Limb (tissue), 2 donors: ENCODE results near the gene GON7.
"Not testable (repeated sequence)": the region's sequence is repeated elsewhere in the genome, so short reads cannot be mapped to it uniquely, and the experiment has no call there.

Experiments used
- DNase-seq, 2 donors: peaks; one replicate each; pipeline ENCODE4 v3.0.0-alpha.2; 2016; ENCODE audit errors: extremely low spot score in 2 of 2

GON7 gene, protein sequence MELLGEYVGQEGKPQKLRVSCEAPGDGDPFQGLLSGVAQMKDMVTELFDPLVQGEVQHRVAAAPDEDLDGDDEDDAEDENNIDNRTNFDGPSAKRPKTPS

GRCh38 chr14:93206793-93207467 is at the start of gene GON7, which contains the start of gene UBR7:
GON7 (minus strand) TSS chr14:93207065; CDS start chr14:93207037, 28 bp downstream.
UBR7 (plus strand) TSS chr14:93207256; CDS start chr14:93207292, 36 bp downstream.
- DNase-seq = peak; percentile 97 to 100

DNA sequence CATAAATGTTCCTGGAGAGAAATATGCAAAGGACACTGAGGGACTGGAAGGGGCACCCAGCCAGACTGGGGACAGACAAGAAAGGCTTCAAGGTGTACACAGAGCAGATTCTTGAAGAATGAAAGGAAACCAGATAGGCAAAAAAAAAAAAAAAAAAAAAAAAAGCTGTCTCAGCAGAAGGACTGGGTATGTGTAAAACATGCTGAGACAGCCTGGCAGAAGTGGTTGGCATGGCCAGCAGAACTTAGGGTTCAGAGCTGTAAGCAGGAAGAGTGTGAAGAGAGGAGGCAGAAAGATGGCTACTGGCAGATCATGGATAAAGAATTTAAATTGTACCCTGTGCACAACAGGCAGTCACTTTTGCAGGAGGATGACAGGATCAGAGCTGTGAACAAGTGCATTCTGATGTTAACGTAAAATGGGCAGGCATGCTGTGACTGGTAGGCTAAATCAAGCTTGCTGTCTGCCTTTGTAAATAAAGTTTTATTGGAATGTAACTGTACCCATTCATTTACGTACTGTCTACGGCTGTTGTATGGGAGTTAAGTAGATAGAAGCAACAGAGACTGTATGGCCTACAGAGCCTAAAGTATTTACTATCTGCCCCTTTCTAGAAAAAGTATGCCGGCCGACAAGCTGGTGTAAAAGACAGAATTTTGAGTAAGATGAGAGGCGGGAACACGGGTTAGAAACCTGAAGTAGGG is 42.4 kb upstream of the GON7 start:
- no peak for DNase-seq

DNA sequence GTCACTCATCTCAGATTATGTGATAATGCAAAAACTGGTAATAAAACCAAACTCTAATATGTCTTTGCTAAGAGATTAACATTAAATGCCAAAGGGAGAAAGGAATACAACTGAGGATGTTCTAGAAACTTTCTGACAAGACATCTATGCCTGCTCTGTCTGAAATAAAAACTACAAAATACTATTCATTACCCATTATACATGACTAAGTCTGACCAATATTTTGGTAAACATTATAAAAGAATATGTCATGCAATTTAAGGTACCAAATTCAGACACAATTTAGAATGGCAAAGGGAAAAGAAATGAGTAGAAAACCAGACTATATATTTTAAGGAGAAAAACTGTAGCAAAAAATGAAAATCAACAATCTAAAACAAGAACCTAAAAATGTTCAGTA is 39.7 kb upstream of the GON7 start:
- DNase-seq = no peak

DNA sequence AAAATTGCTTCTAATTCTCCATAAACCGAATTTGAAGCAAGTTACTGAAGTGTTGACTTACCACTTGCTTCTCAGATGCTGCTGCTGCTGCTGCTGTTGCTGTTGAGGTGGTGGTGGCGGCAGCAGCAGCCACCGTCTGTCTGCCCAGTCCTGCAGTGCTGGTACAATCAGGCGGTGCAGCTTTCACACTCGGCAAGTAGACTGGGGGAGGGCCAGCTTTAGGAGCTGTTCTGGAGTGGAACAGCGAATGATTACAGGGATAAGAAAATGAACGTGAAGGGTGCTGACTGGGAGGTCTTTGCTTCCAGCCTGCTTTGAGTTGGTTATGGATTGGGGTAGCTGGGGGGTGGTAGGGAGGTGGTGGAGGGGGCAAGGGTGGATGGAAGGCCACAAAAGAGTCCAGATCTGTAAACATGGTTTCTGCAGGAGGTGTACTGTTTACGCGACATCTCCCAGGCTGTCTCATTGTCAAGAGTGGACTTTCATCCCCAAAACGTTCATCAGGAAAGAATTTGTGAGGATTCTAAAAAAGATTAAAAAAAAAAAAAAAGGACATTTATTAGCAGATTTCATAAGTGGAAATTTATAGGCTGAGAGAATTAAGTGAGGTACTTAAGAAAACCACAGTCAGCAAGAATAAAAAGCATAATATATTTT is 39.0 kb upstream of the GON7 start:
- DNase-seq = no peak

DNA sequence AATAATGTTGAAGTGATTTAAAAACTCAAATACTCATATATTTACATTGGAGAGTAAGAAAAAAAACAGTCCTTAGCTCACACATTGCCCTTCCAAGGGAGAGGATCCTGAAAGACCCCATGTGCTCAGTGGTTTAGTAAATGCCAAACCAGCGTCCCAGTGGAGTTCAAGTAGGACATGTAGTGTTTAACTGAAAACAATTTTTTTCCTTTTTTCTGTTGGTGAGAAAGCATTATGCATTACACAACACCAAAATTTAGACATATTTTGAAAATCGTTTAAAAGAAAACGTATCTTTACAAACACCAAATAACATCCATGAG is 33.8 kb upstream of the GON7 start:
- no peak for DNase-seq

DNA sequence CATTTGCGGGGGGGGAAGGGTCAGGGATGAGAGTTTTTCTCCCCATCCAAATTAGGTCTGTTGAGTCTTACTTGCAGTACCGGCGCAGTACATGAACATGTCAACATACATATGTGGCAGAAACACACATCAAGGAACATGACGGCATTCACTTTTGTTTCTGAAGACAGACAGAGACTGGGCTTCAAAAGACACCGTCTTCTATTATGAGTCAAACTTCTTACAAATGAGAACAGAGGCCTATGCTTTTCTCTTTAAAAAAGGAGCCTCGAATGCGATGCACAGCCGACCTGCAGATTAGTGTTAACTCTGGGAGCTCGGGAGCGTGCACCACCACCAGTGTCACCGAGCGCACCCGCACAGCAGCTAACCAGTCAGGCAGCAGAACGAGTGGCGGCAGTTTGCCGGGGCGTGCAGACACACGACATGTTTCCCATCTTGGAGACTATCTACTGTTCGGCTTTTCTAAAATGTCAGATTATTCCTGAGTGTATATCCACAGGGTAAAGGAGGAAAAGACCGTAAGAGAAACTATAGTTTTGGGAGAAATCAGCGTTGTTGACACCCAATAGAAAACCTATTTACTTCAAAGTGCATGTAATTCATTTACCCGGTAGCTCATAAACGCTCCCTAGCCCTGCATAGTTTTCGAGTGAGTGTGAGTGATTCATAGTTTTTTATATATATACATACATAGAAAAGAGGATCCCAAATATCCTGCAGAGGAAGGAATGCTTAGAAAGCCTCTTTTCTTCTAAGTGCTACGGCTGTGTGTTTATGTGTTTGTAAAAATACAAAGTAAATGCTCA is 33.2 kb upstream of the GON7 start:
- DNase-seq = no peak

- DNase-seq = no peak
Measured at GRCh38 chr14:93234798-93235197, 27.9 kb upstream of the GON7 start.

- DNase-seq = not testable (repeated sequence)
Measured at GRCh38 chr14:93233078-93233477, 26.2 kb upstream of the GON7 start.

- no peak for DNase-seq
Measured at GRCh38 chr14:93232159-93232558, 25.3 kb upstream of the GON7 start.

GRCh38 chr14:93231129-93231979 is 24.5 kb upstream of the GON7 start:
- peak; percentile 3 to 47 for DNase-seq

DNA sequence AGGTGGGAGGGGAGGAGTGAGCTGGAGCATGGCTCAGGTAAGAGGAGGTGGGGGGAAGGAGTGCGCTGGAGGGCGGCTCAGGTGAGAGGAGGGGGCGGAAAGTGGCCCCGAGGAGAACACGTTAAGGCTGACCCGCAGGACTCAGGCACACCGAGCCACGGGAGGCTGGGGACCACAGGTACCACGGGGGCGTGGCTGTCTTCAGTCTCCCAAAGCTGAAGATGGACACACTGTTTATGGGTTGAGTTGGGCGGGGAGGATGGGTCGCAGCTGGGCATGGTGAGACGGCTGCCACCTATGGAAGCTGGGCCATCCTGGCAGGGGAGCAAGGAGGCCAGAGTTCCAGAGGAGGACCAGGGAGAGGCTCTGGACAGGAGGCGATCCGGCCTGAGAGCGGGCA is 23.7 kb upstream of the GON7 start:
- no peak for DNase-seq

- DNase-seq = no peak
Measured at GRCh38 chr14:93228550-93228949, 21.7 kb upstream of the GON7 start.

GRCh38 chr14:93223565-93223964 is 16.7 kb upstream of the GON7 start:
- no peak for DNase-seq

DNA sequence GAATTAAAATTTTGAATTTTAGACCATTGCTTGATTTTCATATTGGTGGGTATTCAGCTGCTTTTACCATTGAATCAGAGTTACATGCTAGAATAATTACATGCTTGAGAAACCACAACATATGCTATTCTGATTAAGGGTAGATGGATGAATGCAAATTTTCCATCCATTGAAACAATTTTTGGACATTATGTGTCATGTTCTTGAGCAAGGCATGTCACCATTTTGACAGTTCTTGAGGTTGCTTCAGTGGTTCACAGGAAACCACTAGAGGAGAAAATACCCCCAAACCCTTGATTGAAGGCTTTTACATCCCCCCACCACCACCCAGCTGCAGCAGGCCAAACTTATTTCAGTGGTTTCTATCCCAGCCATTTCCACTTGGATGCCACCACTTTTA is 13.6 kb upstream of the GON7 start:
- DNase-seq = no peak

DNA sequence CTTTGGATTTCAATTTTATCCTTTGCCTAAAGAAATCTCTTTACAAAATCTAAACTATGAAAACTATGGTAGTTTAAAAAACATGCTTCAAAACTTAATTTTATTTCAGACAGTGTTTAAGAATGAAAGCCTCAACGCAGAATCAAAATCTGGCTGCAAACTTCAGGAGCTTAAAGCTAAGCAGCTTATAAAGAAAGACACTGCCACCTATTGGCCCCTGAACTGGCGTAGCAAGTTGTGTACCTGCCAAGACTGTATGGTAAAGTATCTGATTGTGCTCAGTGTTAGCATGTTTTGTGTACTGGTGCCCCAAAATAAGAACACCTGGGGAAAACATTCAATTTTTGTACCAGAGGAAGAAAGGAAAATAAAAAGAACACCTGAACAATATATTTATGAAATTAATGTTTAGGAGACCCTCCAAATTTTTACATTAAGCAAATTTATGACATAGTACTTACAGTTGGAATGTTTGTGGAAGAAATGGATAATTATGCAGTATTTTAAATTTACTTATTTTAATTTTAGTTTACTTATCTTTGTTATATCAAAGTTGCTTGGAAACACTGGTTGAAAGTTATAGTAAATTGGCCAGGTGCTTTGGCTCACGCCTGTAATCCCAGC is 12.3 kb upstream of the GON7 start:
- peak; percentile 32 to 39 for DNase-seq

DNA sequence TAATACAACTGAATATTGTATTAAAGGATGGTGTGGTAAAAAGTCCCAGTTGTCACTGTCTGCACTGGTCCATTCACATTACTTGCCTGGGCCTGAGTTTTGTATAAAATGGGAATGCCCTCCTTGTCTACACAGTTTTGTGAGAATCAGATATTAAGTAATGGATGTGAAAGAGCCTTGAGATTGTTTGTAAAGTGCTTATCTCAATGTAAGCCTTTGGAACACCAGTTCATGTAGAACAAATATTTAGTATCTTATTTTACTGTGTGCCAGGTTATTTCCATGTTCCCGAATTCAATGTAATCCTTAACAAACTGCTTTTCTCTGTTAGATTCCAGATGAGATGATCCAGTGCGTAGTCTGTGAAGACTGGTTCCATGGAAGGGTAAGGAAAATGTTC is 7.7 kb upstream of the GON7 start:
- DNase-seq = no peak

DNA sequence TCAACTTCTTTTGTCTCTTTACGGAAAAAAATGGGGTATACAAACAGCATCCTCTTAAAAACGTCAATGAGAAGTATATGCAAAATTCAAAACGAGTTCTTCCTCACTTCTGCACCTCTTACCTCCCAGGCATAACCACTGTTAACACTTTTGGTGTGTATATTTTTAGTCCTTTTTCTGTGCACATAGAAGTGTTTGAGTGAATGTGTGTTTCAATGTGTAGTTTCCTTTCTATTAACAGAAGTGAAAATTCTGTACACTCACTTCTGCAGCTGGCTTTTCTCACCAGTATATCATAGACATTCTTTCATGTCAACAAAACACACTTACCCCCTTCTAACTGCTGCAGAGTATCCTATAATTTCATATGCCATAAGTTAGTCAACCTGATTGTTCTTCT is 5.6 kb upstream of the GON7 start:
- no peak for DNase-seq

DNA sequence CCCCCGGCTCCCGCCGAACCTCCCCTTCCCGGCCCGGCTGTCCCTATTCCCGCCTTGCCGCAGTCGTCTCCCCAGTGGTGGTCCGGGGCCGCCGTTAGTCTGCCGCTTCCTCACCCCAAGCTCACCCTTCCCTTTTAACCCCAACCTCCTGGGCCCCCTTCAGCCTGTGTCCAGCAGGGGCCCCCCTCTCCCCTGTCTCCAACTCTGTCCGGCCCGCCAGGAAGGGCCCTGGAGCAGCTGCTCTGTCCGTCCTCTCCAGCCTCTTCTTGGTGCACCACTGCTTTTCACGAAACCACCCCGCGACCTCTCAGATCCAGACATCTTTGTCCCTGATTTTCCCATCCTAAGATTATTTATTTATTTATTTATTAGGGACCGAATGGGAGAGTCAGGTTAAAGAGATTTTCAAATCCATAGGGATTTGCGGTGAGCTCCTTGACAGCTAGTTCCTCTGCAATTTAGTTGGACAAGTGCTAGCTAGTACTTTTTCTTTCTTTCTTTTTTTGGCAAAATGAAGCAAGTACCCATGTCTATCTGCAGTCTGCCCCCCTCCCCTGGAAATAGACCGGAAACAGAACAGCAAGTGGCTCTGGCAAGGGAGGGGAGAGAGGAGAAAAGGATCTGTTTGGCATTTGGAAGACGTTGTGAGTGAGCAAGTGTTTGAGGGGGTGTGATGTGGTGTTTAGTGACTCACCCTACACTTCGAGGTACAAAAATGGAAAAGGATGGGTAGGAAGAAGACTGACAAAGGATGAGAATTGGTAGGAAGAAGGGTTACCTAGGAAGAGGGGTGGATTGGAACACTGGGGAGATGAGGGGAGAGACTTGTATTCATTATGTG is 823 bp upstream of the GON7 start:
- DNase-seq = peak; percentile 25 to 77

- DNase-seq = no peak
Measured at GRCh38 chr14:93201155-93201704, 5.6 kb downstream of the GON7 start.
